H9 (cell line): Measurements from ENCODE around the gene FDX2. TPM values are rescaled to one million over a fixed set of nuclear protein-coding genes. Genes with fewer than 3 reads are reported as not detected.

Experiments
- DNase-seq: peaks from one replicate; pipeline ENCODE4 v3.0.0-alpha.2; 2017
- H2AFZ ChIP-seq: one replicate; pipeline ENCODE4 v1.6.1; 2013; ENCODE audit warnings: mild to moderate bottlenecking, low read length, control low read depth, moderate library complexity
- H2AK5ac ChIP-seq: 2 replicates; pipeline ENCODE4 v1.6.1; 2013; ENCODE audit warnings: low read length, control low read depth, mixed read lengths; ENCODE audit not compliant: insufficient read length
- H2BK120ac ChIP-seq: one replicate; pipeline ENCODE4 v1.6.1; 2013; ENCODE audit warnings: low read depth, mild to moderate bottlenecking, low read length, control low read depth, inconsistent platforms; ENCODE audit not compliant: poor library complexity, severe bottlenecking
- H2BK12ac ChIP-seq: 2 replicates; pipeline ENCODE4 v1.6.1; 2013; ENCODE audit warnings: low read length, control low read depth, mixed read lengths, low read depth; ENCODE audit not compliant: insufficient read length
- H2BK15ac ChIP-seq: 2 replicates; pipeline ENCODE4 v1.6.1; 2013; ENCODE audit warnings: low read depth, low read length, control low read depth
- H2BK20ac ChIP-seq: one replicate; pipeline ENCODE4 v1.6.1; 2013; ENCODE audit warnings: low read depth, mild to moderate bottlenecking, low read length, control low read depth, inconsistent platforms; ENCODE audit not compliant: poor library complexity, severe bottlenecking
- H2BK5ac ChIP-seq: 2 replicates; pipeline ENCODE4 v1.6.1; 2013; ENCODE audit warnings: low read length, control low read depth, mixed read lengths; ENCODE audit not compliant: insufficient read length
- H3K14ac ChIP-seq: 2 replicates; pipeline ENCODE4 v1.6.1; 2013; ENCODE audit warnings: low read length, control low read depth; ENCODE audit not compliant: insufficient read depth
- H3K18ac ChIP-seq: 2 replicates; pipeline ENCODE4 v1.6.1; 2013; ENCODE audit warnings: low read depth, mild to moderate bottlenecking, mixed read lengths, low read length, control low read depth; ENCODE audit not compliant: insufficient read length
- H3K23ac ChIP-seq: 2 replicates; pipeline ENCODE4 v1.6.1; 2013; ENCODE audit warnings: low read length, control low read depth, mixed read lengths, low read depth; ENCODE audit not compliant: insufficient read length
- H3K23me2 ChIP-seq: 2 replicates; pipeline ENCODE4 v1.6.1; 2013; ENCODE audit warnings: low read depth, mild to moderate bottlenecking, mixed read lengths, low read length, control low read depth; ENCODE audit not compliant: insufficient read length, poor library complexity, severe bottlenecking
- H3K27ac ChIP-seq: 2 replicates; pipeline ENCODE4 v1.5.1; 2013; ENCODE audit warnings: low read length, control low read depth, mixed read lengths, low read depth; ENCODE audit not compliant: insufficient read length
- H3K27me3 ChIP-seq: 2 replicates; pipeline ENCODE4 v1.6.1; 2013; ENCODE audit warnings: low read length, control low read depth, inconsistent platforms; ENCODE audit not compliant: insufficient read depth
- H3K4ac ChIP-seq: 2 replicates; pipeline ENCODE4 v1.6.1; 2013; ENCODE audit warnings: low read depth, mild to moderate bottlenecking, control low read depth, inconsistent platforms, low read length, moderate library complexity
- H3K4me1 ChIP-seq: 2 replicates; pipeline ENCODE4 v1.6.1; 2013; ENCODE audit warnings: low read length, control low read depth, inconsistent platforms; ENCODE audit not compliant: insufficient read depth
- H3K4me2 ChIP-seq: 2 replicates; pipeline ENCODE4 v1.6.1; 2013; ENCODE audit warnings: low read length, control low read depth, mixed read lengths; ENCODE audit not compliant: insufficient read length, insufficient read depth
- H3K56ac ChIP-seq: 2 replicates; pipeline ENCODE4 v1.6.1; 2013; ENCODE audit warnings: low read depth, mild to moderate bottlenecking, mixed read lengths, low read length, control low read depth; ENCODE audit not compliant: insufficient read length
- H3K79me1 ChIP-seq: 2 replicates; pipeline ENCODE4 v1.6.1; 2013; ENCODE audit warnings: low read depth, mild to moderate bottlenecking, moderate library complexity, low read length, control low read depth, inconsistent platforms; ENCODE audit not compliant: insufficient read depth, poor library complexity, severe bottlenecking
- H3K79me2 ChIP-seq: 2 replicates; pipeline ENCODE4 v1.6.1; 2013; ENCODE audit warnings: low read length, control low read depth, inconsistent platforms; ENCODE audit not compliant: insufficient read depth
- H3K9ac ChIP-seq: 2 replicates; pipeline ENCODE4 v1.6.1; 2013; ENCODE audit warnings: low read length, control low read depth, mixed read lengths; ENCODE audit not compliant: insufficient read length; ENCODE audit errors: extremely low read depth
- H3K9me3 ChIP-seq: one replicate; pipeline ENCODE4 v1.6.1; 2013; ENCODE audit warnings: low read depth, low read length, inconsistent platforms; ENCODE audit not compliant: control insufficient read depth
- H3T11ph ChIP-seq: one replicate; pipeline ENCODE4 v1.6.1; 2013; ENCODE audit warnings: mild to moderate bottlenecking, low read length, control low read depth, inconsistent platforms
- H4K20me1 ChIP-seq: one replicate; pipeline ENCODE4 v1.6.1; 2013; ENCODE audit not compliant: control insufficient read depth, insufficient read length, insufficient read depth
- H4K5ac ChIP-seq: 2 replicates; pipeline ENCODE4 v1.6.1; 2013; ENCODE audit warnings: low read depth, mild to moderate bottlenecking, mixed read lengths, low read length, control low read depth; ENCODE audit not compliant: insufficient read length
- H4K8ac ChIP-seq: replicated peaks from 2 replicates; pipeline ENCODE4 v1.6.1; 2013; ENCODE audit warnings: low read length, control low read depth, mixed read lengths, low read depth; ENCODE audit not compliant: insufficient read length
- H4K91ac ChIP-seq: 2 replicates; pipeline ENCODE4 v1.6.1; 2013; ENCODE audit warnings: low read depth, mild to moderate bottlenecking, moderate library complexity, mixed read lengths, low read length, control low read depth; ENCODE audit not compliant: insufficient read length
- H3K27ac Mint-ChIP-seq, 3 experiments: 2 replicates in 2 of 3; 3 replicates in 1 of 3; pipeline ENCODE4 v1.8.0; 2020 to 2021; ENCODE audit warnings: mixed read lengths in 3 of 3, mild to moderate bottlenecking in 1 of 3, moderate library complexity in 1 of 3
- H3K27me3 Mint-ChIP-seq: 2 replicates; pipeline ENCODE4 v1.8.0; 2021; ENCODE audit warnings: low read depth, mild to moderate bottlenecking, moderate library complexity, mixed read lengths
- H3K36me3 Mint-ChIP-seq, 3 experiments: 2 replicates in 2 of 3; 3 replicates in 1 of 3; pipeline ENCODE4 v1.8.0; 2020 to 2021; ENCODE audit warnings: low read depth in 3 of 3, mixed read lengths in 3 of 3; ENCODE audit not compliant: insufficient read depth in 1 of 3
- H3K4me1 Mint-ChIP-seq, 2 experiments: 2 replicates each; pipeline ENCODE4 v1.8.0; 2020; ENCODE audit warnings: mixed read lengths in 2 of 2
- H3K4me3 Mint-ChIP-seq, 2 experiments: 2 replicates in 1 of 2; 3 replicates in 1 of 2; pipeline ENCODE4 v1.8.0; 2020 to 2021; ENCODE audit warnings: mild to moderate bottlenecking in 2 of 2, mixed read lengths in 2 of 2, moderate library complexity in 1 of 2
- H3K9me3 Mint-ChIP-seq, 2 experiments: 2 replicates in 1 of 2; 3 replicates in 1 of 2; pipeline ENCODE4 v1.8.0; 2020; ENCODE audit warnings: mild to moderate bottlenecking in 2 of 2, mixed read lengths in 2 of 2, moderate library complexity in 1 of 2
- WGBS: extraction: QIAGEN DNeasy Blood & Tissue Kit; methylation state at CpG from one replicate; pipeline ENCODE4 v1.1.7; 2013; ENCODE audit warnings: missing lambda C conversion rate, low lambda C conversion rate, mixed read lengths; ENCODE audit not compliant: insufficient read length; ENCODE audit errors: extremely low coverage; 5-methylcytosine and 5-hydroxymethylcytosine counted together
- total RNA-seq: library from RNA; stranded (reverse); gene quantifications from 2 replicates; pipeline ENCODE4 v1.2.1, GENCODE V29; 2021
- TF ChIP-seq, protein P1 (sequence below): fragments of 200-600 bp; sonication (generic); conservative IDR thresholded peaks from 3 replicates; pipeline ENCODE4 v1.8.0; 2021; ENCODE audit warnings: antibody characterized with exemption, mild to moderate bottlenecking

The FDX2 gene
- total RNA-seq, 1 experiment from 2014 or later = 27.7 TPM

GRCh38 chr19:10284960-10285278, 30.9 kb downstream of the FDX2 start:
- Mint-ChIP-seq H3K9me3 (peaks cover 0 to 3% of the 10 kb centered on the region in 2 experiments; a peak in 2 of 5 replicates), H3K4me3 (no peak overlapping the region), H3K27ac (no peak overlapping the region), H3K27me3 (peaks cover 49% of the 10 kb centered on the region), H3K36me3 (peaks cover 0 to 7% (median 0%) of the 10 kb centered on the region in 3 experiments; a peak in 3 of 7 replicates), H3K4me1 (peaks cover 5 to 24% of the 10 kb centered on the region in 2 experiments; a peak in 3 of 4 replicates)
- Histone ChIP-seq H3K27ac (no peak overlapping the region), H4K5ac (no peak overlapping the region), H3K23ac (no peak overlapping the region), H3K4me1 (no peaks in the 10 kb centered on the region), H2AK5ac (no peak overlapping the region), H3K27me3 (peaks cover 10% of the 10 kb centered on the region; the same call in 1 of the 2 replicates), H3K9me3 (no peaks in the 10 kb centered on the region), H2BK5ac (no peak overlapping the region), H3K79me2 (no peaks in the 10 kb centered on the region), H3K4ac (no peak overlapping the region), H3K56ac (no peak overlapping the region), H2BK12ac (no peak overlapping the region), H2AFZ (no peak overlapping the region), H2BK20ac (no peak overlapping the region), H2BK120ac (no peak overlapping the region), H3K18ac (no peak overlapping the region), H3T11ph (no peak overlapping the region), H3K79me1 (no peaks in the 10 kb centered on the region), H4K8ac (no peak overlapping the region), H3K9ac (no peak overlapping the region), H4K20me1 (no peaks in the 10 kb centered on the region), H2BK15ac (no peak overlapping the region), H4K91ac (no peak overlapping the region), H3K23me2 (peaks cover 16% of the 10 kb centered on the region), H3K4me2 (no peak overlapping the region), H3K14ac (no peak overlapping the region)
- no CpG with 5 or more reads among the region's 13 CpGs for WGBS
- no peak for DNase-seq
- TF ChIP-seq, protein P1, sequence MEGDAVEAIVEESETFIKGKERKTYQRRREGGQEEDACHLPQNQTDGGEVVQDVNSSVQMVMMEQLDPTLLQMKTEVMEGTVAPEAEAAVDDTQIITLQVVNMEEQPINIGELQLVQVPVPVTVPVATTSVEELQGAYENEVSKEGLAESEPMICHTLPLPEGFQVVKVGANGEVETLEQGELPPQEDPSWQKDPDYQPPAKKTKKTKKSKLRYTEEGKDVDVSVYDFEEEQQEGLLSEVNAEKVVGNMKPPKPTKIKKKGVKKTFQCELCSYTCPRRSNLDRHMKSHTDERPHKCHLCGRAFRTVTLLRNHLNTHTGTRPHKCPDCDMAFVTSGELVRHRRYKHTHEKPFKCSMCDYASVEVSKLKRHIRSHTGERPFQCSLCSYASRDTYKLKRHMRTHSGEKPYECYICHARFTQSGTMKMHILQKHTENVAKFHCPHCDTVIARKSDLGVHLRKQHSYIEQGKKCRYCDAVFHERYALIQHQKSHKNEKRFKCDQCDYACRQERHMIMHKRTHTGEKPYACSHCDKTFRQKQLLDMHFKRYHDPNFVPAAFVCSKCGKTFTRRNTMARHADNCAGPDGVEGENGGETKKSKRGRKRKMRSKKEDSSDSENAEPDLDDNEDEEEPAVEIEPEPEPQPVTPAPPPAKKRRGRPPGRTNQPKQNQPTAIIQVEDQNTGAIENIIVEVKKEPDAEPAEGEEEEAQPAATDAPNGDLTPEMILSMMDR = no peak
